AG08396 (cell line): ENCODE measurements around the gene FBLN1.
A peak's percentile ranks its signal among the peaks of the same experiment; 100 is the strongest.
"Not testable (repeated sequence)": the region's sequence is repeated elsewhere in the genome, so short reads cannot be mapped to it uniquely, and the experiment has no call there.

Experiments
- DNase-seq: peaks from one replicate; pipeline ENCODE4 v3.0.0; 2012; ENCODE audit warnings: low spot score, mixed read lengths

FBLN1 gene

DNA sequence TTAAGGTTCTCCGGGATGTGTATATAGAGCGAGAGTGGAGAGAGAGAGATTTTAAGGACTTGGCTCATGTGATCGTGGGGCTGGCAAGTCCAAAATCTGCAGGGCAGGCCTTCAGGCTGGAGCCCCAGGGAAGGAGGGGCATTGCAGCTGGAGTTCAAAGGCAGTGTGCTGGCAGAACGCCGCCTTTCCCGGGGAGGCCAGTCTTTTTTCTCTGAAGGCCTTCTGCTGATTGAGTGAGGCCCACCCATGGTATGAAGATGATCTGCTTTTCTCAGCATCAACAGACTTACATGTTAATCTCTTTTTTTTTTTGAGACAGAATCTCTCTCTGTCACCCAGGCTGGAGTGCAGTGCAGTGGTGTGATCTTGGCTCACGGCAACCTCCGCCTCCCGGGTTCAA is 25.4 kb downstream of the FBLN1 start:
- DNase-seq, result no peak

GRCh38 chr22:45529105-45529504 is 26.4 kb downstream of the FBLN1 start:
- DNase-seq, result no peak

DNA sequence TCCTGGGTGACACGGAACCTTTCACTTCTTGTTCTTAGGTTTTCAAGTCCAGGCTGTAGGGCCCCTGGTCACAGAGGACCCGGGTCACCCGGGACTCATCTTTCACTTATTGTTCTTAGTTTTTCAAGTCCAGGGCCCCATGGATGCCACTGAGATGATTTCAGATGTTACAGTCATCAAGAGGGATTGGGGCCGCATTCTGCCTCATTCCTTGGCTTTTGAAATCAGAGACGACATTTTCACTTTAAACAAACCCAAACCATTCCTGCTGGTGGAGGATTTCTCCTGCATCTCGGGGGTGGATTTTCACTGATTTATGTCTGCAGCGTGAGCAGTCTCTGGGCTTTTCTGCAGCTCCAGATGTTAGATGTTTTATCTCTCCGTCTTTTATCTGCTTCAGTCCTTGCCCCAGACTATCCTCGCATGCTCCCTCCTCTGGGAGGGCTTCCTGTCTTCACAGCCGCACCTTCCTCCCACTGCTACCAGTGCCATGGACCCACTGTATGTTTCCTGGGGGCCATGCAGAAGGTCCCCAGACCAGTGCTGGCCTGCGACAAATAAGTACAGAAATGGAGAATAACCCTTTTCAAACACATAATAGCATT is 27.4 kb downstream of the FBLN1 start:
- DNase-seq, result peak; percentile 72

DNA sequence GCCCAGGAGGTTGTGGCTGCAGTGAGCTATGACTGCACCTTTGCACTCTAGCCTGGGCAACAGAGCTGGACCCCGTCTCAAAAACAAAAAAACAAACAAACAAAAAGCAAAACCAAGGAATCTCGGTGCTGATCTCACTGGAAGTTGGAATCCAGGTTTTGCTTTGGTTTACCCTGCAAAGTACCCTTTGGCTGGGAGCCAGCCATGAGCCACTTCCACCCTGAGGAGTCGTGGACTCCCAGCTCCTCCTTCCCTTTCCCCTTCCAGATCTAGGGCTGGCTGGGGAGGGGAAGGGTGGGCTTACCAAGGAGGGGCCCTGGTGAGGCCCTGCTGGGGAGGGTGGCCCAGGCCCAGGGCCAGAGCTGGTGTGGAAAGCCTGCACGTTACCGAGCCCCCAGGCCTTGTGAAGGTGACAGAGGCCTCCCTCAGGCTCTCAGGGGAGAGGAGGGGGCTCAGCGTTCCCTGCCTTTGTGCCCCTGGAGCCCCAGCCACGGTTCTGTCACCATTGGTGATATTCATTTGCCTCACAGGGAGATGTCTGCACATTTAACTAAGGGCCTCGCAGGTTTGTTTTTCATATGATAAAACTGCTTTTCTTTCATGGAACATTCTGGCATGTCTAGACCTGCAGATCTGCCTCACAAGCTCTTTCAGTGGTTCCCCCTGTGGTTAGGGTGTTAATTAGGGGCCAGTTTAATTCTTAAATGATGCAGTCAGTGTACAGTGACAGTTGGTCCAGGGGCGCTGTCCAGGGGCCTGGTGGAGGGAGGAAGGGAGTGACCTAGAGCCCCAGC is 29.0 kb downstream of the FBLN1 start:
- no peak for DNase-seq

DNA sequence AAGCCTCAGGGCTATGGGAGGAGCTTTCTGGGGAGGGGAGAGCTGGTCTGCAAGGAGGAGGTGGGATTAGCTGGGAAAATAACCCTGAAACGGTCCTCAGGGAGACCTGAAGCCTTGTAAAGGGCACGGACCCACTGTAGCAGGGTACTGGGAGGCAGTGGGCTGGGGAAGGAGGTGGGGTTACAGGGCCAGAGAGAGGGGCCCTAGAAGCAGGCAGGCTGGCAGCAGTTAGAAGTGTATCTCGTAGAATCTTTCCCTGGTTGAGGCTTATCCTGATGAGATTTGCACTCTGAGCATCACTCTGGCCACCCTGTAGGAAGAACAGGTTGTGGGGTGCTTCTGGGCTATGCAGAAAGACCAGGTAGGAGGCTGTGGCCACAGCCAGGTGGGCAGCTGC is 29.6 kb downstream of the FBLN1 start:
- no peak for DNase-seq

DNA sequence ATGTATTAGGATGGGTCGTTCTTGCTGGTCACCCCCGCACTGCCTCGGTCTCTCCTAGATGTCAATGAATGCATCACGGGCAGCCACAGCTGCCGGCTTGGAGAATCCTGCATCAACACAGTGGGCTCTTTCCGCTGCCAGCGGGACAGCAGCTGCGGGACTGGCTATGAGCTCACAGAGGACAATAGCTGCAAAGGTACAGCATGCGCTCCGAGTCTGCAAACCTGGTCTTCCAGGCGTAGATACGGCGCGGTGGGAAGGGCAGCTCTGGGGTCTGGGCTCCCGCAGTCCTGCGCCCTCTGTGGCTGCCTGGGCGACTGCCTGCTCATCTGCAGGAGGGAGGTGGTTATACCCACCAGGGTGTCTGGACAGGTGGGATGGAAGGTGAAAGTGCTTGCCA is 31.0 kb downstream of the FBLN1 start:
- DNase-seq, result no peak

DNA sequence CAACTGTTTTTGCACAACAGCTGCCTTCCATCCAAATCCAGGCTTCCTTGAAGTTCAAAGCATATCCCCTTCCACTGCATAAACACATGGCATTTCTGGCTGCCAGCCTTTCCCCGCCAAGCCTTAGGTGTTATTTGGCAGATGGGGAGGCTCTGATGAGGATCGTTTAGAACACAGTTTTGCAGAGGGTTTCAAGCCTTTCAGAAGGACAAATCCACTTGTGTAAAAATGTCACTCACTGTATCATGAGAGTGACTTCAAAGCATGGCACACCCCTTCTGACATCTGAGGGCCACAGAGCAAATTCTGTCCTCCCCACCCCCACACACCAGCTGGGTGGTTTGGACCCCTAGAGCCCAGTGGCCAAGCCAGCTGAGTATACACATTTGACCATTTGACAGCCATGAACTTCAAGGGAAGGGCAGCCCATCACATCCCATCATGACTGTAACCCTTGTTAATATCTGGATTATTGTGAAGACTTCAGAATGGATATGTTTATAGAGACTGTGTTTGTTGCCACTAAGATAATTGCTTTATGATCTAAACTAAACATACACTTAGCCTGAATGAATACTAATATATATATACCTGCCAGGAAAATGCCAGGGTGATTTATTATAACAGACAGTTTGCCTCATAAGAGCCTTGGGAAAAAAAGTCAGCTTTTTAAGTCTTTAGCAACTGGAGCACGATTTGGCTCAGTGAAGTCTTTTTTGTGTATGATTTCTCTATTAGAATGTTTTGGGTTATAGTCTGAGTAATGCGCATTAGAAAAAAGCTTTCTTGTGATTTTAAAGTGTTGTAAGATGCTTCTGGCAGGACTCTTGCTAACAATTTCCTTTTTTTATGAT is 31.9 kb downstream of the FBLN1 start:
- no peak for DNase-seq

- DNase-seq, result no peak
Measured at GRCh38 chr22:45535290-45535689, 32.6 kb downstream of the FBLN1 start.

- DNase-seq, result not testable (repeated sequence)
Measured at GRCh38 chr22:45535835-45536234, 33.2 kb downstream of the FBLN1 start.

DNA sequence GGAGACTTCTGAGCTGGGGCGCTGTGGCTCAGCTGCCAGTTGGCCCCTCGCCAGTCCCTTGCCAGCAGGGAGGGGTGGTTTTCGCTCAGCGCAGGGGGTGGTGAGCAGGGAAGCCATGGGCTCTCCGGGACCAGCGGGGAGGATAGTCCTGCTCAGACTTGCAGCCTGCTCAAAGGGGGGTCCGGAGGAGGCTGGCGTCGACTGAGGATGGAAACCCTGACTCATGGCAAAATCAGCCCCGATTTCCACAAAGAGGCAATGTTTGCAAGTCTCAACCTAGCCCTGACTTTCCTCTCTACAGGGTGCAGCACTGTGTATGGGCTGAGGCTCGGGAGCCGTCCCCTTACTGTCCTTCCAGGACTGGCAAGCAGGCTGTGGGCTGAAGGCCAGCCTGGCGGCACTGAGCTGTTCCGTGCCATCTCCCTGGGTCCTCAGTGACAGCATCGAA is 35.1 kb downstream of the FBLN1 start:
- DNase-seq, result peak; percentile 64

DNA sequence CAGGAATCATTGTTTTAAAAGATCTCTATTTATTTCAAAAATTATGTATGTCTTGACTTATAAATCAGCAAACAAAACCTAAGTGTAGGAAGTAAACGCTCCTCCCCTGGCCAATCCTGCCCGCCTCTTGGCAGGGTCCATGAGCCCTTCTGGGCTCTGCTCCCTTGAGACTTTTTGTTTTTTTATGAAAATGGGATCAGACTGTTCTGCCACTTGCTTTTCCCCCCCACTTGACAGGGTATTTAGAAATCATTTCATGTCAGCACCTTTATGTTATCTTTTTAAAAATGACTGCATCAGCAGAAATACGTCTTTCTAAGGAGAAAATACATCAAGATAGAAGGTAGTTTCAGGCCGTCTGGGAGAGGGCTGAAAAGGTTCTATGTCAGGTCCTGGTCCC is 35.6 kb downstream of the FBLN1 start:
- DNase-seq, result no peak

DNA sequence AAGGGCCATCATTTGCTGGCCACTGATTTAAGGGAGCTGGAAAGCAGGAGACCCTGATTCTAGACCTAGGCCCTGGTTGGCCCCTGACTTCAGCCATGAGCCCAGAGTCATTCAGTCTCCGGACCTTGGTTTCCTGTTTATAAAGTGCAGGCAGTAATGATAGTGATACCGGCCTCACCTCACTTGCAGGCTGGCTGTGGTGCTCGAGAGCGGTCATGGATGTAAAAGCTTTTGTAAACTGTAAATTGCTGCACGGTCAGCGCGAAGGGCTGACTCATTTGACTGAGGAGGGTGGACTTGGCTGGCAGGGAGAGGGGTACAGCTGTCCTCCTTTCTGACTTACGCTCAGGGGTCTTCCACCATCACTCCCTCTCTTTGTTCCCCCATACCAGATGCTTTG is 37.4 kb downstream of the FBLN1 start:
- no peak for DNase-seq

GRCh38 chr22:45541382-45541979 is 38.8 kb downstream of the FBLN1 start:
- DNase-seq, result no peak

DNA sequence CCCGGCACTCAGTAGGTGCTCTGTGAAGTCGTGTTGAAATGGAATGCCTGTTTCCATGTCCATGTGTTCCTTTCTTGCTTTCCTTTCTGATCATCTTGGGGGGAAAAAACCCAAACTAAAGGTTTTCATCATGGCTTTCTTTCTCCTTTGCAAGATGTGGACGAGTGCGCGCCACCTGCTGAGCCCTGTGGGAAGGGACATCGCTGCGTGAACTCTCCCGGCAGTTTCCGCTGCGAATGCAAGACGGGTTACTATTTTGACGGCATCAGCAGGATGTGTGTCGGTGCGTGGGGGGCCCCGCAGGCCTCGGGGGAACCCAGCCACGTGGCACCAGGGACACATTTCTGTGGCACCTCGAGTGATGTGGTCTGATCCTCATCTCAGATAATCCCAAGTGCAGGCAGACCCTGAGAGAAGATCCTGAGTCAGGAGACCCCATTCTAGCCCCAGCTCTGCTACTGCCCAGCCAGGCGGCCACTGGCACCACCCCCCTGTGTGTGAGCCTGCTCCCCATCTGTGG is 39.4 kb downstream of the FBLN1 start:
- no peak for DNase-seq

GRCh38 chr22:45542736-45543135 is 40.1 kb downstream of the FBLN1 start:
- not testable (repeated sequence) for DNase-seq

DNA sequence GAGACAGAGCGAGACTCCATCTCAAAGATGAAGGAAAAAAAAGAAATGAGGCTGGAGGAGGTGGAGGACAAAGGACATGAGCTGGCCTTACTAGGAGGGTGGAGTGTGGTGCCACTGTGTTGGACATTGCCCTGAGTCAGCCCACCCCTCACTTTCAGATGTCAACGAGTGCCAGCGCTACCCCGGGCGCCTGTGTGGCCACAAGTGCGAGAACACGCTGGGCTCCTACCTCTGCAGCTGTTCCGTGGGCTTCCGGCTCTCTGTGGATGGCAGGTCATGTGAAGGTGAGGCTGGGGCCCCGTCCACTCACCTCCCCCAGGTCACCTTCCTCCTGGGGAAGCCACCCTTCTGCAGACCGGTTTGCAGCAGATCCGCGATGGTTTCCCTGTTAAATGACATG is 40.6 kb downstream of the FBLN1 start:
- DNase-seq, result no peak

DNA sequence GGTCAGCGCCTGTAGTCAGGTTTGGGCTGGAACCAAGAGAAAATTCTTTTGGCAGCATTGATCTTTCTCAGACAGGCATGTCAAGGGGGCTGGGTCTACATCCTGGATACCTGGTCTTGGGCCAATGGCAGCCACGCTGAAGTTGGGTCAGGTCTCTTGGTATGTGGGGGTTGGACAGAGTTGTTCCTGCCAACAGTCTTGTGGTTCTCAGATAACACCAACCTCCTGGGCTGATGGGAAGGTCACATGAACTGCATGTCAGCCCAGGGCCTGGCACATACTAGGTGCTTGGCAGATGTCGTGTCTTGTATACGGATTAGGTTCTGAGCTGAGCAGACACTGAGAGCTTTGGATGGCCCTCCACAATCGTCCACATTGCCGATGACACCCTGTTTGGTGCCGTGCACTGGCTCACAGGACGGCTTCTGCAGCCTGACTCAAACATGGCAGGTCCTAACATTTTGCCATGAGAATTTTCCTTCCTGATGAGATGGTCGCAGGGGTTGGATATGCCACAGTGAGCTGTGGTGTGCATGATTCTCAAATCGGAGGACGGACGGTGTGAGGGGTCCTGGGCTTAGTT is 42.0 kb downstream of the FBLN1 start:
- DNase-seq, result peak; percentile 64

- no peak for DNase-seq
Measured at GRCh38 chr22:45546333-45547015, 43.8 kb downstream of the FBLN1 start.

GRCh38 chr22:45547016-45547345 is 44.3 kb downstream of the FBLN1 start:
- no peak for DNase-seq

- no peak for DNase-seq
Measured at GRCh38 chr22:45547731-45548130, 45.0 kb downstream of the FBLN1 start.

- DNase-seq, result no peak
Measured at GRCh38 chr22:45548247-45548840, 45.7 kb downstream of the FBLN1 start.
